Spleen (tissue), 7 donors: ENCODE results near the gene PRRX1.

Experiments used
- POLR2AphosphoS5 ChIP-seq, 3 donors: sonication (generic); formaldehyde crosslinking; IDR thresholded peaks; one replicate each; pipeline ENCODE4 v1.5.1; 2017; ENCODE audit warnings: antibody characterized with exemption in 3 of 3
- TF ChIP-seq, protein P1 (sequence below), 11 experiments: fragments of 200-600 bp in 7 of 11; fragments of 450-650 bp in 4 of 11; sonication (generic) in 4 of 11; IDR thresholded peaks in 8 of 11; conservative IDR thresholded peaks in 3 of 11; 1 replicate in 7 of 11; 2 replicates in 4 of 11; pipeline versions ENCODE4 v1.4.0 to v1.8.0; 2016 to 2021; ENCODE audit warnings: antibody characterized with exemption in 11 of 11, inconsistent platforms in 4 of 11, mild to moderate bottlenecking in 1 of 11
- donor health status: DM: no; HTN: no; CAD: no; lungs with moderate emphysema.
- donor health status: DM: no; HTN: no; CAD: no.
- donor health status: DM: no; HTN: no; CAD: no.

GRCh38 chr1:170668209-170669106, 4.5 kb downstream of the PRRX1 start:
- TF ChIP-seq, protein P1, sequence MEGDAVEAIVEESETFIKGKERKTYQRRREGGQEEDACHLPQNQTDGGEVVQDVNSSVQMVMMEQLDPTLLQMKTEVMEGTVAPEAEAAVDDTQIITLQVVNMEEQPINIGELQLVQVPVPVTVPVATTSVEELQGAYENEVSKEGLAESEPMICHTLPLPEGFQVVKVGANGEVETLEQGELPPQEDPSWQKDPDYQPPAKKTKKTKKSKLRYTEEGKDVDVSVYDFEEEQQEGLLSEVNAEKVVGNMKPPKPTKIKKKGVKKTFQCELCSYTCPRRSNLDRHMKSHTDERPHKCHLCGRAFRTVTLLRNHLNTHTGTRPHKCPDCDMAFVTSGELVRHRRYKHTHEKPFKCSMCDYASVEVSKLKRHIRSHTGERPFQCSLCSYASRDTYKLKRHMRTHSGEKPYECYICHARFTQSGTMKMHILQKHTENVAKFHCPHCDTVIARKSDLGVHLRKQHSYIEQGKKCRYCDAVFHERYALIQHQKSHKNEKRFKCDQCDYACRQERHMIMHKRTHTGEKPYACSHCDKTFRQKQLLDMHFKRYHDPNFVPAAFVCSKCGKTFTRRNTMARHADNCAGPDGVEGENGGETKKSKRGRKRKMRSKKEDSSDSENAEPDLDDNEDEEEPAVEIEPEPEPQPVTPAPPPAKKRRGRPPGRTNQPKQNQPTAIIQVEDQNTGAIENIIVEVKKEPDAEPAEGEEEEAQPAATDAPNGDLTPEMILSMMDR (IDR thresholded peaks at IDR 0.05 in 8 of 11, conservative IDR thresholded peaks at IDR 0.05 in 3 of 11) = no peak
- no peak for TF ChIP-seq POLR2AphosphoS5 (IDR thresholded peaks at IDR 0.05)
